Femur (tissue), 1 donor: Measurements from ENCODE around the gene KIFC3.

Source experiments
- DNase-seq: peaks from one replicate; pipeline ENCODE4 v3.0.0-alpha.2; 2017

KIFC3 gene

DNA sequence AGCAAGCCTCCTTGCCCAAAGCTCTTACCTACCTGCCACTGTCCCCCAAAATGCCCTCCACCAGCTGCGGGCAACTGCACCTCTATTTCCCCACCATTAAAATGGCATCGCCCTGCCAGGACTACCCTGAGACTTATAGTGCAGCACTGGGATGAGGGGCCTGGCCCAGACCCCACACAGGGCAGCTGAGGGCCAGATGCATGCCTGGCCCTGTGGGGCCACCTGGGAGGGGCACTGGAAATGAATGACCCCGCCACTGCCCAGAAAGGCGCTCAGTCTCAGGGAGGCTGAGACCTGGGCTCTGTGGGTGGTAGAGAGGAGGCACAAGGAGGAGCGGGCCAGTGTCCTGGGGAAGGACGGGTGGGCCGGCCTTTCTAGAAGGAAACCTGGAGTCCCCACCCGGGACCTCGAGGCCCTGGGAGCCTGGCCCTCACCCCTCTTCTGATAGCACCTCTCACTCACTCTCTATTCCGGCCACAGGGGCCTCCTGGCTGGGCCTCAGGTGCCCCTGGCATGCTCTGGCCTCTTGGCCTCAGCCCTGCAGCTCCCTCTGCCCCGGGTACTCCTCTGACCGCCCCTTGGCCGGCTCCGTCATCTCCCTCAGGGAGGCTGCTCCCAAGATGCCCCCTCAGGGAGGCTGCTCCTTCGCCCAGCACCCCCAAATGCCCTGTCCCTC lies 39.8 kb downstream of the KIFC3 start:
- DNase-seq: no peak

- DNase-seq: no peak
These were observed 40.3 kb downstream of the KIFC3 start for GRCh38 chr16:57761957-57762356.

GRCh38 chr16:57761301-57761700 lies 41.0 kb downstream of the KIFC3 start:
- no peak for DNase-seq

GRCh38 chr16:57760357-57761160 lies 41.7 kb downstream of the KIFC3 start:
- no peak for DNase-seq

- DNase-seq: no peak
These were observed 42.5 kb downstream of the KIFC3 start for GRCh38 chr16:57759541-57760356.

- no peak for DNase-seq
These were observed 43.2 kb downstream of the KIFC3 start for GRCh38 chr16:57759131-57759530.

DNA sequence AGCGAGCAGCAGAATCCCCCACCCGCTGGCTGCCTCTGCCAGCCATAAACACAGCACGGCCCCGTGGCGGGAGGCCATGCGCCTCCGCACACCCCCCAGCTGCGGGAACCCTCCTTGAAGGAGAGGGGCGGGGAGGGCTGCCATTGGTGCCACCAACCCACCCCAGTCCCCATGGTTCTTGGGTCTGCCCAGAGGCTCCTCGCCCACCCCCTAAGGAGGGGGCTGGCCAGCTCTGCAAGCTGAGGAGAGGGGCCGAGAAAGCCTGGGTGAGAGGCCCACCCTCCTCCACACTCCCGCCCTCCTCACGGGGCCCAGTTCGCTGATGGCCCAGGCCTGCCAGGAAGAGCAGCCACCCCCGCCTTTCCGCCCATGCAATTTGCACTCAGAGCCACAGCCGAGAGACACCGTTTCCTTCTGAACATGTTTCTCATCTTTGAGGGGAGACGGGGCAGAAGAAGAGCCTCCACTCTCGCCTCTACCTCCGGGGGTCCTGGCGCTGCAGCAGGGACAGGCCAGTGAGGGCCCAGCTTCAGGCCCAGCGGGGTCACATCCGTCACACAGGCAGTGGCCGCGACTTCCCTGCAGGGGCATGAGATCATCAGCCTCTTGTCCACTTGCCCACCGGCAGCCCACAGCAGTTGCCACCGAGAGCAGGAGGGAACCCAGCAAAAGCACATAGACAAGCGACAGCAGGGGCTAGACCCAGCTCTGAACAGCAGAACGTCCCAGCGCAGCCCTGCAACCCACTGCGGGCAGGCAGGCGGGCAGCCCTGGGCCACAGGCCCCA lies 43.8 kb downstream of the KIFC3 start:
- DNase-seq: no peak

GRCh38 chr16:57757883-57758282 lies 44.4 kb downstream of the KIFC3 start:
- no peak for DNase-seq

- peak; percentile 88 for DNase-seq
These were observed 44.9 kb downstream of the KIFC3 start for GRCh38 chr16:57757326-57757786.

DNA sequence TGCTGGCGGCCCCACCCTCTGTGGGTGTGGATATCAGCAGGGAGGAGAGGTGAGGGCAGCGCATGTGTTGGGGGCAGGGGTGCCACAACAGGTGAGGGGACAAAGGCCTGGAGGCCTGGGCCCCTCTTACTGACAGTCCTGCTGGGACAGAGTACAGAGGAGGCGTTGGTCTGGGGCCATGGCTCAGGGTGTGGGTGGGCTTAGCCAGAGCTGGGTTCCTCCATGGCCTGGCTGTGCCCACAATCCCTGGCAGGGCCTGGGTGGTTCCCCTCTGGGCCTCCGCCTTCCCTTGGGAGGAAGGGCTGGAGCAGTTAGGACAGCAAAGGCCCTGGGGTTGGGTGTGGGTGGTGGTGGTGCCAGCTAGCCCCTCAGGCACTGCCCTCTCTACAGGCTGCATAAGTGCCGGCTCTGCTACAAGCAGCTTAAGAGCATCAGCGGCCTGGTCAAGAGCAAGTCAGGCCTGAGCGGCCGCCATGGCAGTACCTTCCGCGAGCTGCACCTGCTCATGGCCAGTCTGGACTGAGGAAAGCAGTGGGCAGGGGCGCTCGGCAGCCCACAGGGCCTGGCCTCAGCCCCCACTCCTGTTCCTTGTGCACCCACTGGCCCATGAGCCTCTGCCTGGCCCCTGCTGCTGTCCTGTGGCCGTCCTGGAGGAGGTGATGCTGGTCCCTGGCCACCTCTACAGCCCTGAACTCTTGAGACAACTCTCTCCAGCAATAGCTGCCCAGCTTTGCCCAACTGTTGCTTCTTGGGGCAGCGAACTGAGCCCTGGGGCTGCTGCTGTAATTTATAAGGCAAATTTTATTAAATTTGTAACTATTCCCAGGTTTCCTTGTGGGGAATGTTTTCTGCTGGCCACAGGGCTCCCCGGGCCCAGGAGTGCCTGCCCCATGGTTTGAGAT lies 45.6 kb downstream of the KIFC3 start:
- DNase-seq: no peak

GRCh38 chr16:57755726-57756423 lies 46.4 kb downstream of the KIFC3 start:
- DNase-seq: no peak

DNA sequence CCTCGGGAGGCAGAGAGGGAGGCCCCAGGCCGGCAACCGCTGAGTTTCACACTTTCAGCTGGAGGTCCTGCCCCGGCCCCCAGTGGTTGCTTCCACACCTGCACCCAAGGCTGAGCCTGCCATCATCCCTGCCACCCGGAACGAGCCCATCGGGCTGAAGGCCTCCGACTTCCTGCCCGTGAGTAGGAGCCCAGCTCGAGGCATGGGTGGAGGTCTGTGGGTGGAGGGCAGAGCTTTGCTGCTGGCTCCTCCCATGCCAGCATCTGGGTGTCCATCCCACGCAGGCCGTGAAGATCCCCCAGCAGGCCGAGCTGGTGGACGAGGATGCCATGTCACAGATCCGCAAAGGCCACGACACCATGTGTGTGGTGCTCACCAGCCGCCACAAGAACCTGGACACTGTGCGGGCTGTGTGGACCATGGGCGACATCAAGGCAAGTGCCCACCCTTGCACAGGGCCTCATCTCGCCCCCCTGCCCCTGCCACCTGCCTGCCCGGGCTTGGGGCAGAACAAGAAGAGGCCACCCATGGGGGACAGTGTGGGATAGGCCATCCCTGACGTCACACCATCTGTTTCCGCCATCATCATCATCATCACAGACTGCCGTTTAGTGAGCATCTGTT lies 47.1 kb downstream of the KIFC3 start:
- no peak for DNase-seq

GRCh38 chr16:57754354-57755060 lies 47.8 kb downstream of the KIFC3 start:
- DNase-seq: no peak

DNA sequence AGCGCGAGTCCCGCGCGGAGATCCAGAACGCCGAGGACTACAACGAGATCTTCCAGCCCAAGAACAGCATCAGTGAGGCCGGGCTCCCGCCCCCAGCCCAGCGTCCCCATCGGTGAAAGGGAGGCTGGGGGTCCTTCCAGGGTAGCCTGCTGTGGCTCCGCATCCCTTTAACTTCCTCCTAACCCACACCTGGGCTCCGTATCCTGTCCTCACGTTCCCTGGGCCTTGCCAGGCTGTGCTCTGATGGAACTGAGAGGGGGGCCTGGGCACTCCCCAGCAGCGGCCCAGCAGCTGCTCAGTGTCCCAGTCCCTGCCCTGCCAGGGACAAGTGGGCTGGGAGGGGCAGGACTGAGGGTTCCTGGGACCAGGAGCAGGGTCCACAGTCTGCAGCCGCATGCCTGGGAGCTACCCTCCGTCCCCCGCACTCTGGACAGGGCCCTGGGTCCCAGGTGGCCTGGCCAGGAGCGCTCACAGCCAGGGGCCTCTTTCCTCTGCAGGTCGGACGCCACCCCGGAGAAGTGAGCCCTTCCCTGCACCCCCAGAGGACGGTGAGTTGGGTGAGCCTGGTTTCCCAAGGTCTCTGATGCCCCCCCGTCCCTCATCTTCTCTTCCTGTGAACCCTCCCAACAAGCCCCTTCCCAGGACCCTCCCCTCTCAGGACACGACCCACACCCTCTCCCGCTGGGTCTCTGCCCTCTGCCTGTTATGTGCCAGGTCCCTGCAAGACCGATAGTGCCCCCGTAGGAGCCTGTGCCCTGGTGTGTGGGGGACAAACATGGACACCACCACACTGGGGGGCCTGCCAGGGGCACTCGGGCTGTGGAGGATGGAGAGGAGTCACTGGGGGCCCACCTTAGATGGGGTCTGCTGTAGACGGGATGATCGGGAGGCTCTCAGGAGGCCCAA lies 48.6 kb downstream of the KIFC3 start:
- no peak for DNase-seq

DNA sequence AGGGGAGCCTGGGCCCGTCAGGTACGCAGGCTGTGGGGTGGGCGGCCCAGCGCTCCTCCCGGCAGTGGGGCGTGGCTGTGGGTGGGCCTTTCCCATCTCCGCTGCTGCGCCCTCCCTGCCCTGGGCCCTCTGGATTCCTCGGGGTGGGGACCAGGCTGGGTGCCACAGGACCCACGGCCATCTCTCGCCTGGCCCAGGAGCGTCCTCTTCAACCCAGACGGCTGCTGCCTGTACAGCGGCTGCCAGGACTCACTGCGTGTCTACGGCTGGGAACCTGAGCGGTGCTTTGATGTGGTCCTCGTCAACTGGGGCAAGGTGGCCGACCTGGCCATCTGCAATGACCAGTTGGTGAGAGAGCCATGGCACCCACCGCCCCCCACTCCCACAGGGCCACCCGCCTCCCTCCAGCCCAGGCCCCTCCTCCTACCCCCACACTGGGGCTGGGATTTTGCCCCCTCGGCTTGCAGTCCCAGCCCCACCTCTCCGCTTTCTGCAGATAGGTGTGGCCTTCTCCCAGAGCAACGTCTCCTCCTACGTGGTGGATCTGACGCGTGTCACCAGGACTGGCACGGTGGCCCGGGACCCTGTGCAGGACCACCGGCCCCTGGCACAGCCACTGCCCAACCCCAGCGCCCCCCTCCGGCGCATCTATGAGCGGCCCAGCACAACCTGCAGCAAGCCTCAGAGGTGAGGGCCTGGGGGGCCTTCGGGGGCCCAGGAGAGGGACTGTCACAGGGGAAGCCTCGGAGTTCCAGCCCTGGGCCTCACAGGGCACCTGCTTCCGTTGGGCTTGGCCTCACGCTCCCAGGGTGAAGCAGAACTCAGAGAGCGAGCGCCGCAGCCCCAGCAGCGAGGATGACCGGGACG lies 49.5 kb downstream of the KIFC3 start:
- no peak for DNase-seq

DNA sequence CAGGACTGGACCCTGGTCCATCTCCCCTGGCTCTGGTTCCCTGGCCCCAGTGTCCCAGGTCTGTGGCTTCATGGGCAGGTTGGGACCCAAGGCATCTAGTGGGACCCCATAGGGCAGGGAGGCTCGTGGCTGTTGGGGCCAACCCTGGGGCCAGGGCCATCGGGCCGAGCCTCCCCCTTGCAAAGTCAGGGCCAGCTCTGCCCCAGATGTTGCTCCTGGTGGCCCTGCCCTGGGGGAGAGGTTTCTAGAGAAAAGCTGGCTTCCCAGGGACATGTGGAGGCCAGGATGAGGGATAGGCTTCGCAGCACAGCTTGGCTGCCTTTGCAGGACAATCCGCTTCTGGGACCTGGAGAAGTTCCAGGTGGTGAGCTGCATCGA lies 50.1 kb downstream of the KIFC3 start:
- no peak for DNase-seq

- no peak for DNase-seq
These were observed 50.6 kb downstream of the KIFC3 start for GRCh38 chr16:57751539-57752202.
